Calu3 (cell line): ENCODE data around the gene PAK6. TPM values are rescaled to one million over a fixed set of nuclear protein-coding genes. Genes with fewer than 3 reads are reported as not detected.
A peak's percentile ranks its signal among the peaks of the same experiment; 100 is the strongest.

Experiments
- BruUV-seq: library from RNA; stranded (reverse); fragments of 400-500 nt; replicated peaks from 2 replicates; lab custom pipeline; 2021; lab: Mats Ljungman, UMichigan
- CTCF ChIA-PET: fragments of 300-600 bp; sonication (Branson Sonifier 250); formaldehyde crosslinking; loops from one replicate; lab custom pipeline; 2022; ENCODE audit warnings: antibody characterized with exemption; lab: Charles Lee
- DNase-seq: peaks from one replicate; pipeline ENCODE4 v3.0.0; 2022
- H3K27ac Mint-ChIP-seq: one replicate; pipeline ENCODE4 v1.8.0; 2022; ENCODE audit warnings: mixed read lengths; ENCODE audit not compliant: unreplicated experiment
- H3K27me3 Mint-ChIP-seq: one replicate; pipeline ENCODE4 v1.8.0; 2022; ENCODE audit warnings: mixed read lengths; ENCODE audit not compliant: unreplicated experiment
- H3K36me3 Mint-ChIP-seq: one replicate; pipeline ENCODE4 v1.8.0; 2022; ENCODE audit warnings: mild to moderate bottlenecking, moderate library complexity, mixed read lengths; ENCODE audit not compliant: insufficient read depth, unreplicated experiment
- H3K4me1 Mint-ChIP-seq: one replicate; pipeline ENCODE4 v1.8.0; 2022; ENCODE audit warnings: mild to moderate bottlenecking, low read depth, mixed read lengths; ENCODE audit not compliant: unreplicated experiment
- H3K4me3 Mint-ChIP-seq: one replicate; pipeline ENCODE4 v1.8.0; 2022; ENCODE audit warnings: mild to moderate bottlenecking, low read depth, moderate library complexity, mixed read lengths; ENCODE audit not compliant: unreplicated experiment
- H3K9me3 Mint-ChIP-seq: one replicate; pipeline ENCODE4 v1.8.0; 2022; ENCODE audit warnings: low read depth, mixed read lengths; ENCODE audit not compliant: unreplicated experiment
- CTCF ChIP-seq: fragments of 200-600 bp; IDR thresholded peaks from one replicate; pipeline ENCODE4 v1.8.0; 2022; ENCODE audit warnings: antibody characterized with exemption; ENCODE audit not compliant: unreplicated experiment
- intact Hi-C: fragments of 100-400 bp; cut with micrococcal nuclease; formaldehyde crosslinking; loops from one replicate; pipeline ENCODE4 v1.10.0; 2022; ENCODE audit not compliant: unreplicated experiment
- total RNA-seq: library from RNA; stranded (reverse); gene quantifications from 2 replicates; pipeline ENCODE4 v1.2.3, GENCODE V29; 2022

The PAK6 gene
- total RNA-seq, 1 experiment from 2014 or later = 7.1 TPM

DNA sequence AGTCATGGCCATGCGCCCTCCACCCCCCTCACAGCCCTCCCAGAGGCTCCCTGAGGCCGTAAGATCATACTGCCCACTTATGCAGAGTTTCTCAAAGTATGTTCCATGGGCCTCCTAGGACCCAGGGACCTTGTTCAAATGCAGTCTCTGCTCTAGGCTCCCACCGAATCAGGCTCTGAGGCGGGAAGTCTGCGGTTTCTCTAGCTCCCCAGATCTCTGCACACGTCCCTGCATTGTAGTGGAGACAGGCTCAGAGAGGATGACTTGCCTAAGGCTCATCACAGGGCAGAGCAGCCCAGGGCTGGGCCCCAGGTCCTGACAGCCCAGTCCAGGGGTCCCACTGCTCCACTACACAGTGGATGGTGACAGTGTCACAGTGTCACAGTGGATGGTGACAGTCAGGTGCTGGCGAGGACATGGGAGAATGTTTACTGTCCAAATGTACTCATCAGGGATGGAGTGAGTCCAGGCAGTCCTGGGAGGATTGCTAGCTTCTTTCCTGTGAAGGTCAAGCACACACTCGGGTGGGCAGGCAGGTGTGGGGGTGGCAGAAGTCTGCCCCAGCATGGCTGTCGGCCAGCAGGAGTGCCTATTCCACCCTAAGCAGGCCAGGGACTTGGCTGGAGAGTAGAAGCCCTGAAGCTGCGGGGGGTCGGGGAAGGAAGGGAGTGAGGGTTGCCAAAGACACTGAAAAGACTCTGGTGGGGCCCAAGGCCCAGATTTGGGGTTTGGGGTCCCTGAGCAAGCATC is 31.6 kb downstream of the PAK6 start:
- Mint-ChIP-seq H3K4me3 (no peak overlapping the region), H3K27ac (no peak overlapping the region), H3K9me3 (no peaks in the 10 kb centered on the region), H3K4me1 (no peaks in the 10 kb centered on the region), H3K36me3 (no peaks in the 10 kb centered on the region), H3K27me3 (no peaks in the 10 kb centered on the region)
- no TSS peak for BruUV-seq
- DNase-seq = no peak
- CTCF ChIA-PET = no interaction called here
- intact Hi-C loops = loop anchor here (5.0 kb wide), 1 partner anchor 223 kb away; no protein-coding TSS in a partner anchor
- TF ChIP-seq CTCF = no peak

GRCh38 chr15:40271685-40272484 is 33.0 kb downstream of the PAK6 start:
- DNase-seq = no peak
- no peak overlapping the region for H3K27ac Mint-ChIP-seq
- TF ChIP-seq CTCF = no peak
- intact Hi-C loops = loop anchor here (5.0 kb wide), 1 partner anchor 225 kb away; no protein-coding TSS in a partner anchor
- no peak overlapping the region for H3K4me3 Mint-ChIP-seq
- CTCF ChIA-PET = interaction anchor here (1.0 to 4.0 kb wide), 3 partner anchors 18 to 55 kb away, joined by 3 to 39 read pairs (median 5); partner anchors contain the start of gene PAK6
- H3K4me1 Mint-ChIP-seq = no peaks in the 10 kb centered on the region
- BruUV-seq = no TSS peak
- no peaks in the 10 kb centered on the region for H3K27me3 Mint-ChIP-seq
- H3K9me3 Mint-ChIP-seq = no peaks in the 10 kb centered on the region
- H3K36me3 Mint-ChIP-seq = peaks cover 5% of the 10 kb centered on the region

GRCh38 chr15:40272485-40273056 is 33.7 kb downstream of the PAK6 start:
- Mint-ChIP-seq H3K9me3 (no peaks in the 10 kb centered on the region), H3K36me3 (peaks cover 5% of the 10 kb centered on the region), H3K27ac (no peak overlapping the region), H3K4me3 (no peak overlapping the region), H3K27me3 (no peaks in the 10 kb centered on the region), H3K4me1 (no peaks in the 10 kb centered on the region)
- CTCF ChIA-PET = interaction anchor here (1.0 to 4.0 kb wide), 3 partner anchors 18 to 55 kb away, joined by 3 to 39 read pairs (median 5); partner anchors contain the start of gene PAK6
- intact Hi-C loops = loop anchor here (5.0 kb wide), 1 partner anchor 225 kb away; no protein-coding TSS in a partner anchor
- no peak for TF ChIP-seq CTCF
- no TSS peak for BruUV-seq
- DNase-seq = peak; percentile 21

DNA sequence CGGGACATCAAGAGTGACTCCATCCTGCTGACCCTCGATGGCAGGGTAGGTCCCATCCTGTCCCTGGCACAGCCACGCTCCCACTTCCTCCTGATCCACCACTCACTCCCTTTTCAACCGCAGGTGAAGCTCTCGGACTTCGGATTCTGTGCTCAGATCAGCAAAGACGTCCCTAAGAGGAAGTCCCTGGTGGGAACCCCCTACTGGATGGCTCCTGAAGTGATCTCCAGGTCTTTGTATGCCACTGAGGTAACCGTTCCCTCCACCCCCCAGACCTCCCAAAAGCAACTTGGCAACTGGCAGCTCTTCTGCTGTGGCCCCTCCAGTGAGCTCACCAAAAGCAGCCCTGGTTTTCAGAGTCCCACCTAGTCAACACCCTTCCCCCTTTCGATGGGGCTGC is 34.6 kb downstream of the PAK6 start:
- no peak for DNase-seq
- H3K27ac Mint-ChIP-seq = no peak overlapping the region
- no peaks in the 10 kb centered on the region for H3K4me1 Mint-ChIP-seq
- BruUV-seq = no TSS peak
- no peak for TF ChIP-seq CTCF
- no peaks in the 10 kb centered on the region for H3K27me3 Mint-ChIP-seq
- intact Hi-C loops = loop anchor here (5.0 kb wide), 1 partner anchor 226 kb away; no protein-coding TSS in a partner anchor
- H3K4me3 Mint-ChIP-seq = no peak overlapping the region
- H3K36me3 Mint-ChIP-seq = peaks cover 5% of the 10 kb centered on the region
- CTCF ChIA-PET = interaction anchor here (1.0 to 4.0 kb wide), 4 partner anchors 19 to 227 kb away, joined by 3 to 39 read pairs (median 7); partner anchors contain the start of gene PAK6
- H3K9me3 Mint-ChIP-seq = no peaks in the 10 kb centered on the region
